ENCODE results near the gene CTDSPL2. TPM values are rescaled to one million over a fixed set of nuclear protein-coding genes. Genes with fewer than 3 reads are reported as not detected.

Gene CTDSPL2
- total RNA-seq = 10 to 100 TPM; 52.0 to 84.8 (median 62.8) TPM

DNA sequence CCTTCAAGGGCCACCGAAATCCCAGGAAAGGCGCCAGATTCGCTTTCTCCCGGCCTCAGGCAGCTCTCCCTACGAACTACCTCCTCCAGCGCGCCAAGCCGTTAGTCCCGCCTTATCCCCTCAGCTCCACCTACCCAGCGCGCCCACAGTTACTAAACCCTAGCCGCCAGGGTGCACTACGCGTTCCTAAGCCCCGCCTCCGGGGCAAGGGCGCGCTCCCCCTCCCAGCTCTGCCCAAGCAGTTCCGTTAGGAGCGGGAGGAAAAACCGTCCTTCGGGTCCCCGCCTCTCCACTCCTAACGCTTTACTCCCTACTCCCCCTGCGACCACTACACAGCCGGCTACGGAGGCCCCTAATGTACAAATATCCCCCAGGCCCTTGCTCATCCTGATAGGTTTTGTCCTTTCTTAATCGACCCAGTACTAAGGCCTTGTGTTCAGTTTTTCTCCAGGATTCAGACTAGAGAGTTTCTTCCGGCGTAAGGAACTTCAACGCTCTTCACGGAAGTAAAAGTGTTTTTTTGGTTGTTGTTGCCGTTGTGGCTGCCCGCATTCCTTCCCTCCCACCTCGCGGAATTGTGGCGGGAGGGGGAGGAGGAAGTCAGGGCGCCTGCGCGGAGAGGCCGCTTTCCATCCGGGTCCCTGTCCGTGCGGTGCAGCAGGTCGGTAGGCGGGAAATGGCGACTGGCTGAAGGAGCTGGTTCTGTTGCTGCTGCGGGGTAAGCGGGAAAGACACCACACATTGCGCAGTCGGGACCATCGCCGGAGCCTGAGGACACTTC, at the start of gene CTDSPL2:
TSS of gene CTDSPL2 (plus strand) at position 655 of the 781 bp plus-strand sequence. CDS start 31,386 bp downstream, outside the sequence.
- Histone ChIP-seq H3K27ac (peak within 1 kb of the TSS; percentile 91 to 97 (median 95)), H3K27me3 (no peaks in the 10 kb centered on the region), H3K36me3 (no peaks in the 10 kb centered on the region), H3K4me1 (peaks cover 3 to 37% (median 30%) of the 10 kb centered on the region in 4 donors), H3K9me3 (no peaks in the 10 kb centered on the region), H3K4me3 (peak within 1 kb of the TSS; percentile 38 to 79 (median 76))
- intact Hi-C loops (cut with DNase I; ENCODE audit: low total_unique reads) (loop anchor here (10.0 kb wide), 1 partner anchor 108 kb away; the partner anchor contains the start of gene EIF3J), in situ Hi-C loops (cut with MboI; ENCODE audit: low pct_ligation_motif_present in 1 of 4, low pct_unique_long_range_greater_than_20kb in 1 of 4, low sequenced_read_pairs in 3 of 4) (loop anchor here in 1 of 4 donors (10.0 kb wide), 1 partner anchor 142 kb away; the partner anchor contains the start of gene GOLM2)
- WGBS, 2 donors (ENCODE audit: low coverage in 1 of 2) = 0% methylated on average over 16 to 53 of the region's 53 CpGs
- peak; percentile 98 for DNase-seq
- TF ChIP-seq POLR2A (IDR thresholded peaks at IDR 0.05) (peak; percentile 73), EP300 (IDR thresholded peaks at IDR 0.05; ENCODE audit: low read depth) (no peak), POLR2AphosphoS5 (IDR thresholded peaks at IDR 0.05) (peak; percentile 67 to 82 (median 77))
- TF ChIP-seq, protein P1, sequence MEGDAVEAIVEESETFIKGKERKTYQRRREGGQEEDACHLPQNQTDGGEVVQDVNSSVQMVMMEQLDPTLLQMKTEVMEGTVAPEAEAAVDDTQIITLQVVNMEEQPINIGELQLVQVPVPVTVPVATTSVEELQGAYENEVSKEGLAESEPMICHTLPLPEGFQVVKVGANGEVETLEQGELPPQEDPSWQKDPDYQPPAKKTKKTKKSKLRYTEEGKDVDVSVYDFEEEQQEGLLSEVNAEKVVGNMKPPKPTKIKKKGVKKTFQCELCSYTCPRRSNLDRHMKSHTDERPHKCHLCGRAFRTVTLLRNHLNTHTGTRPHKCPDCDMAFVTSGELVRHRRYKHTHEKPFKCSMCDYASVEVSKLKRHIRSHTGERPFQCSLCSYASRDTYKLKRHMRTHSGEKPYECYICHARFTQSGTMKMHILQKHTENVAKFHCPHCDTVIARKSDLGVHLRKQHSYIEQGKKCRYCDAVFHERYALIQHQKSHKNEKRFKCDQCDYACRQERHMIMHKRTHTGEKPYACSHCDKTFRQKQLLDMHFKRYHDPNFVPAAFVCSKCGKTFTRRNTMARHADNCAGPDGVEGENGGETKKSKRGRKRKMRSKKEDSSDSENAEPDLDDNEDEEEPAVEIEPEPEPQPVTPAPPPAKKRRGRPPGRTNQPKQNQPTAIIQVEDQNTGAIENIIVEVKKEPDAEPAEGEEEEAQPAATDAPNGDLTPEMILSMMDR (IDR thresholded peaks at IDR 0.05) = peak in 3 of 5 experiments; percentile 27 to 50 (median 34)

DNA sequence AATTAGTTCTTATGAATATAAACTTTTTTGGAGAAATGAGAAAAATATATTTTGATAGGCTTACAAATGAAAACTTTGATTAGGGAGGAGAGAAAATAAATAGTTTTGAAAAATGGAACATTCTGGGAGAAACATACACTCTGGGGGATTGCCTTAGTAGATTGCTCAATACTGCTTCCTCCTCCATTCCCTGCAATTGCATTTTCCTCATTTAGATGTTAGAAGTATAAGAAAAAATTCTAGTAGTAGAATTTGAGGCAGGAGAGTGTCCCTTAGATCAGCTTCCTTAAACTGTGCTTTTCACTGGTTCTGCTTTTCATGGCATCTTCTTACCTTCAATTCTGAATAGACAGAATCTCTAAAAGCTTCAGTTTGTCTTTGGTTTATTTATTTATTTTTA, 46.2 kb upstream of the CTDSPL2 start:
- Histone ChIP-seq H3K36me3 (peaks cover 0 to 13% (median 2%) of the 10 kb centered on the region in 4 donors), H3K4me1 (peaks cover 0 to 5% (median 0%) of the 10 kb centered on the region in 4 donors), H3K4me3 (no peak overlapping the region), H3K27me3 (no peaks in the 10 kb centered on the region), H3K9me3 (no peaks in the 10 kb centered on the region), H3K27ac (no peak overlapping the region)
- no peak for DNase-seq
- in situ Hi-C loops (cut with MboI; ENCODE audit: low pct_ligation_motif_present in 1 of 4, low pct_unique_long_range_greater_than_20kb in 1 of 4, low sequenced_read_pairs in 3 of 4) = no loop called here
- intact Hi-C loops (cut with DNase I; ENCODE audit: low total_unique reads) = no loop called here
- TF ChIP-seq POLR2AphosphoS5 (IDR thresholded peaks at IDR 0.05) (no peak), EP300 (IDR thresholded peaks at IDR 0.05; ENCODE audit: low read depth) (no peak), POLR2A (IDR thresholded peaks at IDR 0.05) (no peak)
- TF ChIP-seq, protein P1 (IDR thresholded peaks at IDR 0.05) = no peak

DNA sequence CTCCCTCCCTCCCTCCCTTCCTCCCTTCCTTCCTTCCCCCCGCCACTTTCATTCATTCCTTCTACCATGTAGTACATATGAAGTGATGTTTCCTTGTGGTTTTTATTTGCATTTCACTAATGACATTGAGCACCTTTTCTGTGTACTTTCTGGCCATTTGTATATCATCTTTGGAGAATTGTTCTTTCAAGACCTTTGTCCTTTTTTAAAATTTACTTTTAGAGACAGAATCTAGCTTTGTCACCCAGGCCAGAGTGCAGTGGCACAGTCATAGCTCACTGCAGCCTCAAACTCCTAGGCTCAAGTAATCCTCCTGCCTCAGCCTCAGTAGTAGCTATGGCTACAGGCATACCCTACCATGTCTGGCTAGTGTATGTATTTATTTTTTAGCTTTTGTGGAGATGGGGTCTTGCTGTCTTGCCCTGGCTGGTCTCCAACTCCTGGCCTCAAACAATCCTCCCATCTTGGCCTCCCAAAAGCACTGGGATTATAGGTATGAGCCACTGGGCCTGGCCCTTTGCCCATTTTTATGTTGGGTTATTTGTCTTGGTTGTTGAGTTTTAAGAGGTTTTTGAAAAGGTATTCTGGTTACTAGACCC, 42.0 kb upstream of the CTDSPL2 start:
- WGBS, 2 donors (ENCODE audit: low coverage in 1 of 2) = 73 to 88% methylated on average over 1 of the region's 1 CpG
- Histone ChIP-seq H3K27me3 (no peaks in the 10 kb centered on the region), H3K9me3 (no peaks in the 10 kb centered on the region), H3K4me1 (peaks cover 0 to 5% (median 0%) of the 10 kb centered on the region in 4 donors), H3K36me3 (peaks cover 0 to 5% (median 2%) of the 10 kb centered on the region in 4 donors), H3K27ac (no peak overlapping the region), H3K4me3 (no peak overlapping the region)
- no peak for DNase-seq
- in situ Hi-C loops (cut with MboI; ENCODE audit: low pct_ligation_motif_present in 1 of 4, low pct_unique_long_range_greater_than_20kb in 1 of 4, low sequenced_read_pairs in 3 of 4) = no loop called here
- TF ChIP-seq, protein P1 (IDR thresholded peaks at IDR 0.05) = no peak
- TF ChIP-seq POLR2A (IDR thresholded peaks at IDR 0.05) (no peak), POLR2AphosphoS5 (IDR thresholded peaks at IDR 0.05) (no peak), EP300 (IDR thresholded peaks at IDR 0.05; ENCODE audit: low read depth) (no peak)
- intact Hi-C loops (cut with DNase I; ENCODE audit: low total_unique reads) = no loop called here

DNA sequence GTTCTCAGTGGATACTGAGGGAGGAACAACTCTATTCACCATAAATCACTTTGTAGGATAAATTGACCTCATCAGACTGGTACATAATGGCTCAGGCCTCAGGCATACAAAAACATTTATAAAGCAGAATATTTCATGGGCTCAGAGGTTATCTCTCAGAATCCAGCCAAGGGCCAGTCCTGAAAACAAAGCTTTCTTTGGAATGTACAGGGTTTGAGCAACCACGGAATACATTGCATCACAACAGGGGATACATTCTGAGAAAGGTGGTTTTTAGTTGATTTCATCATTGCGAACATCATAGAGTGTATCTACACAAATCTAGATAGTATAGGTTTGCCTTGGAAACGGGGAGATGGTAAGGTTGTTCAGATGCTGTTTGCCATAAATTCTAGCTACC, 33.4 kb upstream of the CTDSPL2 start:
- Histone ChIP-seq H3K4me1 (no peaks in the 10 kb centered on the region), H3K27ac (no peak overlapping the region), H3K4me3 (no peak overlapping the region), H3K36me3 (peaks cover 0 to 2% (median 0%) of the 10 kb centered on the region in 4 donors), H3K27me3 (no peaks in the 10 kb centered on the region), H3K9me3 (no peaks in the 10 kb centered on the region)
- in situ Hi-C loops (cut with MboI; ENCODE audit: low pct_ligation_motif_present in 1 of 4, low pct_unique_long_range_greater_than_20kb in 1 of 4, low sequenced_read_pairs in 3 of 4) (no loop called here), intact Hi-C loops (cut with DNase I; ENCODE audit: low total_unique reads) (no loop called here)
- 60 to 98% methylated on average over 1 to 3 of the region's 3 CpGs for WGBS, 2 donors (ENCODE audit: low coverage in 1 of 2)
- no peak for DNase-seq
- TF ChIP-seq EP300 (IDR thresholded peaks at IDR 0.05; ENCODE audit: low read depth) = no peak
- no peak for TF ChIP-seq POLR2A (IDR thresholded peaks at IDR 0.05)
- TF ChIP-seq, protein P1 (IDR thresholded peaks at IDR 0.05) = no peak
- no peak for TF ChIP-seq POLR2AphosphoS5 (IDR thresholded peaks at IDR 0.05)

Data from transverse colon (tissue), 4 donors.